Ectodermal cell (in vitro differentiated cells): ENCODE results near the gene PLCG2.
"Not testable (repeated sequence)": the region's sequence is repeated elsewhere in the genome, so short reads cannot be mapped to it uniquely, and the experiment has no call there.

Experiments
- H3K27ac ChIP-seq: 2 replicates; pipeline ENCODE4 v1.7.0; 2013; ENCODE audit warnings: mild to moderate bottlenecking, low read depth, low read length; ENCODE audit not compliant: insufficient read depth, poor library complexity, severe bottlenecking
- H3K27me3 ChIP-seq: 2 replicates; pipeline ENCODE4 v1.7.0; 2013; ENCODE audit warnings: mild to moderate bottlenecking, low read length; ENCODE audit not compliant: insufficient read depth, control insufficient read depth, poor library complexity, severe bottlenecking
- H3K36me3 ChIP-seq: one replicate; pipeline ENCODE4 v1.7.0; 2013; ENCODE audit warnings: low read length; ENCODE audit not compliant: control insufficient read depth, insufficient read depth
- H3K4me1 ChIP-seq: one replicate; pipeline ENCODE4 v1.7.0; 2013; ENCODE audit warnings: low read length; ENCODE audit not compliant: control insufficient read depth, insufficient read depth
- H3K4me3 ChIP-seq: 2 replicates; pipeline ENCODE4 v1.7.0; 2013; ENCODE audit warnings: low read depth, low read length, control low read depth; ENCODE audit not compliant: insufficient read depth
- H3K9me3 ChIP-seq: 2 replicates; pipeline ENCODE4 v1.7.0; 2013; ENCODE audit warnings: mild to moderate bottlenecking, low read length, moderate library complexity; ENCODE audit not compliant: control insufficient read depth
- WGBS, 2 experiments: methylation state at CpG; one replicate each; pipeline ENCODE4 v1.1.7; 2013; ENCODE audit warnings: missing lambda C conversion rate in 2 of 2; 5-methylcytosine and 5-hydroxymethylcytosine counted together

The PLCG2 gene

GRCh38 chr16:81946206-81946605 is 167.1 kb downstream of the PLCG2 start:
- Histone ChIP-seq H3K36me3 (no peaks in the 10 kb centered on the region), H3K27me3 (no peaks in the 10 kb centered on the region), H3K27ac (no peak overlapping the region), H3K4me3 (no peak overlapping the region), H3K9me3 (no peaks in the 10 kb centered on the region), H3K4me1 (peaks cover 10% of the 10 kb centered on the region)
- WGBS, 2 experiments: 96 to 98% methylated on average over 5 of the region's 5 CpGs

GRCh38 chr16:81951564-81951963 is 172.5 kb downstream of the PLCG2 start:
- Histone ChIP-seq H3K27me3 (no peaks in the 10 kb centered on the region), H3K27ac (no peak overlapping the region), H3K4me1 (peaks cover 17% of the 10 kb centered on the region), H3K9me3 (no peaks in the 10 kb centered on the region), H3K4me3 (no peak overlapping the region), H3K36me3 (no peaks in the 10 kb centered on the region)
- 80 to 100% methylated on average over 1 of the region's 2 CpGs for WGBS, 2 experiments

- H3K9me3 ChIP-seq: no peaks in the 10 kb centered on the region
- H3K4me3 ChIP-seq: no peak overlapping the region
- H3K36me3 ChIP-seq: no peaks in the 10 kb centered on the region
- no peaks in the 10 kb centered on the region for H3K27me3 ChIP-seq
- WGBS, 2 experiments: 91 to 92% methylated on average over 9 of the region's 9 CpGs
- peaks cover 17% of the 10 kb centered on the region for H3K4me1 ChIP-seq
- no peak overlapping the region for H3K27ac ChIP-seq
These were observed 177.3 kb downstream of the PLCG2 start for GRCh38 chr16:81956213-81956948.

GRCh38 chr16:81964808-81965207 is 185.7 kb downstream of the PLCG2 start:
- no peaks in the 10 kb centered on the region for H3K4me1 ChIP-seq
- H3K9me3 ChIP-seq: no peaks in the 10 kb centered on the region
- H3K36me3 ChIP-seq: no peaks in the 10 kb centered on the region
- H3K4me3 ChIP-seq: no peak overlapping the region
- no peaks in the 10 kb centered on the region for H3K27me3 ChIP-seq
- H3K27ac ChIP-seq: no peak overlapping the region
- WGBS, 2 experiments: 94 to 98% methylated on average over 5 of the region's 6 CpGs

GRCh38 chr16:81967358-81967757 is 188.3 kb downstream of the PLCG2 start:
- Histone ChIP-seq H3K9me3 (no peaks in the 10 kb centered on the region), H3K4me1 (no peaks in the 10 kb centered on the region), H3K27ac (no peak overlapping the region), H3K36me3 (no peaks in the 10 kb centered on the region), H3K27me3 (no peaks in the 10 kb centered on the region), H3K4me3 (no peak overlapping the region)
- 93 to 98% methylated on average over 4 to 5 of the region's 5 CpGs for WGBS, 2 experiments

GRCh38 chr16:81971853-81972252 is 192.8 kb downstream of the PLCG2 start:
- WGBS, 2 experiments: 95 to 100% methylated on average over 1 of the region's 1 CpG

GRCh38 chr16:81973737-81974136 is 194.6 kb downstream of the PLCG2 start:
- Histone ChIP-seq H3K27me3 (no peaks in the 10 kb centered on the region), H3K4me3 (no peak overlapping the region), H3K4me1 (no peaks in the 10 kb centered on the region), H3K36me3 (no peaks in the 10 kb centered on the region), H3K27ac (no peak overlapping the region), H3K9me3 (no peaks in the 10 kb centered on the region)
- 64 to 76% methylated on average over 2 of the region's 2 CpGs for WGBS, 2 experiments

More at GRCh38 chr16:81971853-81972252, 192.8 kb downstream of the PLCG2 start:
- no peaks in the 10 kb centered on the region for H3K4me1 ChIP-seq
- no peaks in the 10 kb centered on the region for H3K36me3 ChIP-seq
- no peaks in the 10 kb centered on the region for H3K27me3 ChIP-seq
- no peak overlapping the region for H3K4me3 ChIP-seq
- no peak overlapping the region for H3K27ac ChIP-seq
- no peaks in the 10 kb centered on the region for H3K9me3 ChIP-seq

- no peaks in the 10 kb centered on the region for H3K36me3 ChIP-seq
- H3K4me1 ChIP-seq: no peaks in the 10 kb centered on the region
- H3K9me3 ChIP-seq: no peaks in the 10 kb centered on the region
- H3K4me3 ChIP-seq: no peak overlapping the region
- no peak overlapping the region for H3K27ac ChIP-seq
- H3K27me3 ChIP-seq: no peaks in the 10 kb centered on the region
- 44% methylated on average over 1 of the region's 1 CpG; no CpG with 5 or more reads in 1 of the 2 experiments for WGBS, 2 experiments
These were observed 196.5 kb downstream of the PLCG2 start for GRCh38 chr16:81975637-81976036.

GRCh38 chr16:81977335-81977942 is 198.3 kb downstream of the PLCG2 start:
- not testable (repeated sequence) for H3K4me3 ChIP-seq, H3K27ac ChIP-seq, H3K27me3 ChIP-seq, H3K9me3 ChIP-seq, H3K36me3 ChIP-seq, H3K4me1 ChIP-seq
- 83% methylated on average over 26 of the region's 26 CpGs for WGBS, 2 experiments

GRCh38 chr16:81987121-81987520 is 208.0 kb downstream of the PLCG2 start:
- no peak overlapping the region for H3K27ac ChIP-seq
- H3K9me3 ChIP-seq: no peaks in the 10 kb centered on the region
- no peaks in the 10 kb centered on the region for H3K4me1 ChIP-seq
- H3K27me3 ChIP-seq: no peaks in the 10 kb centered on the region
- H3K4me3 ChIP-seq: no peak overlapping the region
- H3K36me3 ChIP-seq: no peaks in the 10 kb centered on the region
- 92 to 94% methylated on average over 8 of the region's 8 CpGs for WGBS, 2 experiments
